ENCODE data around the gene HSPB7. TPM values are rescaled to one million over a fixed set of nuclear protein-coding genes. Genes with fewer than 3 reads are reported as not detected.
A peak's percentile ranks its signal among the peaks of the same experiment; 100 is the strongest.
"Not testable (repeated sequence)": the region's sequence is repeated elsewhere in the genome, so short reads cannot be mapped to it uniquely, and the experiment has no call there.

Gene HSPB7
- total and polyA plus RNA-seq, 10 donors, result 0.60 to 8.1 (median 2.4) TPM

DNA sequence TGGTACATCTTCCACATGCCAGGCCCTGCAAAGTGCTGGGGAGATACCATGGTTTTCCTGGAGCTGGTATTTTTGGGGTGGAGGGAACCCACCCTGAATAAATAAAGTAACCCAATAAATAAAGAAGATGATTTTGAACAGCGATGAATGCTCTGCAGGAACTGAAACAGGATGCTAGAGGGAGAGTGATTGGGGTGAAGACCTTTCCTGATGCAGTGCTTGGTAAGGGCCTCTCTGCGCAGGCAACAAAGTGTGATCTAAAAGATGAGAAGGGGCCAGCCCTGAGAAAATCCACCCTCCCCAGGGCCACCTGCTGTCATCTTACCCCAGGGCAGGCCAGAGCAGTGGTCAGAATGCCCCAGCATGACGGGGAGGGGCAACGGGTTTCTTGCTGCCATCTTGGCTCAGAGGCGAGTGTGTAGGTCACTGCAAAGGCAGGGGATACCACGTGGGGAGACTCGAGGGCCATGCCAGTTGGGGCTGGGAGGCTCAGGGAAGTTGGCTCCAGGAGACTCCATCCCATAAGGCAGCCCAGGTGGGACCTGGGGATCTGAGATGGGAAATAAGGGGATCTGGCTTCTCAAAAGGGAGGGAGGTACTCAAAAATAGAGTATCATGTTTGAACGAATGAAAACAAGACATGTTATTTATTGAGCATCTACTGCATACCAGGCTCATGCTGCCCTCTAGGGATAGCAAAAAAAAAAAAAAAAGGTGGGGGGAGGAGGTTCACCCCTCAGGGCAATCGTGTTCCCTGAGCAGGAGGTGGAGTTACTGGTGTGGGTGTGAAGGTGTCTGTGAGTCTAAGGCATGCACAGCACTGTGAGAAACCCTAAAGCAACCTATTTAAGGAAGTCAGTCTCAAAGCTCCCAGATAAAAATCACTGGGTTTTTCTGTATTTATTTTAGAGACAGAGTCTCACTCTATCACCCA lies 11.0 kb downstream of the HSPB7 start:
- no peak overlapping the region for H3K27ac ChIP-seq
- TF ChIP-seq, protein P1, sequence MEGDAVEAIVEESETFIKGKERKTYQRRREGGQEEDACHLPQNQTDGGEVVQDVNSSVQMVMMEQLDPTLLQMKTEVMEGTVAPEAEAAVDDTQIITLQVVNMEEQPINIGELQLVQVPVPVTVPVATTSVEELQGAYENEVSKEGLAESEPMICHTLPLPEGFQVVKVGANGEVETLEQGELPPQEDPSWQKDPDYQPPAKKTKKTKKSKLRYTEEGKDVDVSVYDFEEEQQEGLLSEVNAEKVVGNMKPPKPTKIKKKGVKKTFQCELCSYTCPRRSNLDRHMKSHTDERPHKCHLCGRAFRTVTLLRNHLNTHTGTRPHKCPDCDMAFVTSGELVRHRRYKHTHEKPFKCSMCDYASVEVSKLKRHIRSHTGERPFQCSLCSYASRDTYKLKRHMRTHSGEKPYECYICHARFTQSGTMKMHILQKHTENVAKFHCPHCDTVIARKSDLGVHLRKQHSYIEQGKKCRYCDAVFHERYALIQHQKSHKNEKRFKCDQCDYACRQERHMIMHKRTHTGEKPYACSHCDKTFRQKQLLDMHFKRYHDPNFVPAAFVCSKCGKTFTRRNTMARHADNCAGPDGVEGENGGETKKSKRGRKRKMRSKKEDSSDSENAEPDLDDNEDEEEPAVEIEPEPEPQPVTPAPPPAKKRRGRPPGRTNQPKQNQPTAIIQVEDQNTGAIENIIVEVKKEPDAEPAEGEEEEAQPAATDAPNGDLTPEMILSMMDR (IDR thresholded peaks at IDR 0.05 in 8 of 11, conservative IDR thresholded peaks at IDR 0.05 in 3 of 11), result no peak
- TF ChIP-seq POLR2A (IDR thresholded peaks at IDR 0.05), result no peak
- TF ChIP-seq POLR2AphosphoS5 (IDR thresholded peaks at IDR 0.05), result no peak
- WGBS, 5 donors, result 61 to 71% (median 65%) methylated on average over 9 of the region's 9 CpGs
- no peak for DNase-seq
- intact Hi-C loops (cut with DNase I; ENCODE audit: low total_unique reads), result loop anchor here (10.0 kb wide), 1 partner anchor 48 kb away; no protein-coding TSS in a partner anchor
- H3K4me1 ChIP-seq, result peaks cover 0 to 22% (median 0%) of the 10 kb centered on the region in 6 donors
- H3K9me3 ChIP-seq, result no peaks in the 10 kb centered on the region
- no peaks in the 10 kb centered on the region for H3K36me3 ChIP-seq
- H3K4me3 ChIP-seq, result no peak overlapping the region
- H3K27me3 ChIP-seq (replicated peaks in 1 of 7), result peaks cover 0 to under 1% (median 0%) of the 10 kb centered on the region in 7 donors

DNA sequence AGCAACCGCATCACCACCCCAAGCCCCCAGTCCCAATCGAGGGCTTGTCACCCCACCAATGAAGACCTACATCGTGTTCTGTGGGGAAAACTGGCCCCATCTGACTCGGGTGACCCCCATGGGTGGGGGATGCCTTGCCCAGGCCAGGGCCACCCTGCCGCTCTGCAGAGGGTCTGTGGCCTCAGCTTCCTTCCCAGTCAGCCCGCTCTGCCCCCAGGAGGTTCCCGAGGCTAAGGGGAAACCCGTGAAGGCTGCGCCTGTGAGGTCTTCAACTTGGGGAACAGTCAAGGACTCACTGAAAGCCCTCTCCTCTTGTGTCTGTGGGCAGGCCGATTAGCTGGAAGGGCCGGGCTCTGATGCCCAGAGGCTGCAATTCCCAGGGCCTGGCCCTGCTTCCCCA lies 11.8 kb downstream of the HSPB7 start:
- Histone ChIP-seq H3K4me3 (no peak overlapping the region), H3K36me3 (no peaks in the 10 kb centered on the region), H3K9me3 (no peaks in the 10 kb centered on the region), H3K27ac (no peak overlapping the region), H3K4me1 (peaks cover 0 to 21% (median 0%) of the 10 kb centered on the region in 6 donors), H3K27me3 (replicated peaks in 1 of 7) (no peaks in the 10 kb centered on the region)
- TF ChIP-seq POLR2A (IDR thresholded peaks at IDR 0.05) (no peak), POLR2AphosphoS5 (IDR thresholded peaks at IDR 0.05) (no peak)
- TF ChIP-seq, protein P1 (IDR thresholded peaks at IDR 0.05 in 8 of 11, conservative IDR thresholded peaks at IDR 0.05 in 3 of 11), result no peak
- intact Hi-C loops (cut with DNase I; ENCODE audit: low total_unique reads), result loop anchor here (10.0 kb wide), 1 partner anchor 49 kb away; no protein-coding TSS in a partner anchor
- 72 to 95% (median 76%) methylated on average over 4 to 11 of the region's 11 CpGs for WGBS, 5 donors
- peak; percentile 68 for DNase-seq

- WGBS, 5 donors, result 67 to 85% (median 73%) methylated on average over 5 of the region's 5 CpGs
- Histone ChIP-seq H3K27ac (no peak overlapping the region), H3K4me1 (peaks cover 0 to 21% (median 0%) of the 10 kb centered on the region in 6 donors), H3K27me3 (replicated peaks in 1 of 7) (no peaks in the 10 kb centered on the region), H3K36me3 (no peaks in the 10 kb centered on the region), H3K4me3 (no peak overlapping the region), H3K9me3 (no peaks in the 10 kb centered on the region)
- TF ChIP-seq, protein P1 (IDR thresholded peaks at IDR 0.05 in 8 of 11, conservative IDR thresholded peaks at IDR 0.05 in 3 of 11), result no peak
- no peak for TF ChIP-seq POLR2AphosphoS5 (IDR thresholded peaks at IDR 0.05)
- no peak for TF ChIP-seq POLR2A (IDR thresholded peaks at IDR 0.05)
- intact Hi-C loops (cut with DNase I; ENCODE audit: low total_unique reads), result loop anchor here (10.0 kb wide), 1 partner anchor 49 kb away; no protein-coding TSS in a partner anchor
- no peak for DNase-seq
Observed at GRCh38 chr1:16005597-16005996, 12.2 kb downstream of the HSPB7 start.

- not testable (repeated sequence) for H3K36me3 ChIP-seq; H3K4me3 ChIP-seq; H3K27me3 ChIP-seq (replicated peaks in 1 of 7); DNase-seq; H3K9me3 ChIP-seq; H3K27ac ChIP-seq
- whole genome bisulfite sequencing, 5 donors, result 83 to 94% (median 90%) methylated on average over 10 of the region's 10 CpGs
- H3K4me1 ChIP-seq, result peaks cover 0 to 11% (median 0%) of the 10 kb centered on the region in 6 donors
- intact Hi-C loops (cut with DNase I; ENCODE audit: low total_unique reads), result loop anchor here (10.0 kb wide), 1 partner anchor 54 kb away; no protein-coding TSS in a partner anchor
Observed at GRCh38 chr1:16001274-16001673, 16.6 kb downstream of the HSPB7 start.

Measured in spleen (tissue), 11 donors.